ENCODE data around the gene TUT4. TPM values are rescaled to one million over a fixed set of nuclear protein-coding genes. Genes with fewer than 3 reads are reported as not detected.

The TUT4 gene
- total and polyA plus RNA-seq, 9 donors = 35.6 to 90.5 (median 65.2) TPM

DNA sequence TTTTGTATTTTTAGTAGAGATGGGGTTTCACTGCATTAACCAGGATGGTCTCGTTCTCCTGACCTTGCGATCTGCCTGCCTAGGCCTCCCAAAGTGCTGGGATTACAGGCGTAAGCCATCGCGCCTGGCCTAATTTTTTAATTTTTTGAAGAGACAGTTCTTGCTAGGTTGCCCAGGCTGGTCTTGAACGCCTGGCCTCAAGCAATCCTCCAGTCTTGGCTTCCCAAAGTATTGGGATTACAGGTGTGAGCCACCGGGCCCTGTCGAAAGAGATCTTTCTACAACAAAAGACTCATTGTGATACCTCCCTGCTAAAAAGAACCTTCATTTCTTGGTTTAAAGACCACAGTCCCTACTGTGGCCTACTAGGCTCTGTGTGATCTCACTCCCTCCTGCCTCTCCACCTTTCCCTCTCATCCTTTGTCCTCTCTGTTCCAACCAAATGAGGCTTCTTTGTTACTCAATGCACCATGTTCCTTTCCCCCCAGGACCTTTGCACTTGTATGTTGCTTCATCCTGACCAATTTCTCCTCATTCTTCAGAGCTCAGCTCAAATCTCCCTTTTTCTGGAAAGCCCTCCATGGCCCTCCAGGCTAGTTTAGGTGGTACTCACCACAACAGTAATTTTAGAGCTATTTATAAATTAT is 47.8 kb upstream of the TUT4 start:
- WGBS, 3 donors = 98 to 99% (median 98%) methylated on average over 8 of the region's 8 CpGs
- H3K4me3 ChIP-seq = no peak overlapping the region
- TF ChIP-seq EP300 (IDR thresholded peaks at IDR 0.05) = no peak
- no peaks in the 10 kb centered on the region for H3K36me3 ChIP-seq
- DNase-seq = no peak
- peaks cover 17% of the 10 kb centered on the region for H3K4me1 ChIP-seq (ENCODE audit: insufficient read depth)
- no peak overlapping the region for H3K27ac ChIP-seq
- intact Hi-C loops (cut with DNase I) = no loop called here
- no peaks in the 10 kb centered on the region for H3K9me3 ChIP-seq
- H3K27me3 ChIP-seq = no peaks in the 10 kb centered on the region

DNA sequence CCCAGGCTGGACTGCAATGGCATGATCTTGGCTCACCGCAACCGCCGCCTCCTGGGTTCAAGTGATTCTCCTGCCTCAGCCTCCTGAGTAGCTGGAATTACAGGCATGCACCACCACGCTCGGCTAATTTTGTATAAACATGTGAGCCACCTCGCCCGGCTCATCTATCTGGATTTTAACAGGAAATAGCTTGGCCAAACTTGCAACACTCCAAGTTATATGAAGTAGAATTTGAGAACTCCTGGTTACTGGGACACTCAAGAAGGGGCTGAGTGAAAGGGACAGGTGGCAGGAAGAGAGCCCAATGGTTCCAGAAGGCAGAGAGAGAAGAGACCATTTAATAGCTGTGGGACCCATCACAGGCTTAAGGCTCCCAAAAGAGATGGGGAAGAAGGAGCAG is 46.3 kb upstream of the TUT4 start:
- WGBS, 3 donors = 93 to 95% (median 93%) methylated on average over 7 of the region's 7 CpGs
- H3K4me1 ChIP-seq (ENCODE audit: insufficient read depth) = peaks cover 16% of the 10 kb centered on the region
- DNase-seq = no peak
- no peaks in the 10 kb centered on the region for H3K36me3 ChIP-seq
- H3K27ac ChIP-seq = no peak overlapping the region
- H3K9me3 ChIP-seq = no peaks in the 10 kb centered on the region
- intact Hi-C loops (cut with DNase I) = no loop called here
- TF ChIP-seq EP300 (IDR thresholded peaks at IDR 0.05) = no peak
- no peaks in the 10 kb centered on the region for H3K27me3 ChIP-seq
- no peak overlapping the region for H3K4me3 ChIP-seq

DNA sequence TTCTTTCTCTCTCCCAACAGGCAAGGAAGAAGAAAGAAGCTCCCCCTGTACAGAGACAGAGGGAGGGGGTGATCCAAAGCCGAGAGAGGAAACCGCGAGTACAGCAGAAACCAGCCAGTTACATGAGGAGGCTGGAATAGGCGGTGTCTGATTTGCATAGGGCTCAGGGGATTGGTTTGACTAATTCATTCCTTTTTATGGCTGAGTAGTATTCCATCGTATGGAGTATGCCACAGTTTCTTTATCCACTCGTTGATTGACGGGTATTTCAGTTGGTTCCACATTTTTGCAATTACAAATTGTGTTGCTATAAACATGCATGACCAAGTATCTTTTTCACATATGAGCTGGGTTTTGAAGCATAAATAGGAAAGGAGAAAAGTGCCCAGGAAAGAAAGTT is 45.8 kb upstream of the TUT4 start:
- 94 to 97% (median 96%) methylated on average over 7 of the region's 7 CpGs for WGBS, 3 donors
- intact Hi-C loops (cut with DNase I) = no loop called here
- H3K27ac ChIP-seq = no peak overlapping the region

DNA sequence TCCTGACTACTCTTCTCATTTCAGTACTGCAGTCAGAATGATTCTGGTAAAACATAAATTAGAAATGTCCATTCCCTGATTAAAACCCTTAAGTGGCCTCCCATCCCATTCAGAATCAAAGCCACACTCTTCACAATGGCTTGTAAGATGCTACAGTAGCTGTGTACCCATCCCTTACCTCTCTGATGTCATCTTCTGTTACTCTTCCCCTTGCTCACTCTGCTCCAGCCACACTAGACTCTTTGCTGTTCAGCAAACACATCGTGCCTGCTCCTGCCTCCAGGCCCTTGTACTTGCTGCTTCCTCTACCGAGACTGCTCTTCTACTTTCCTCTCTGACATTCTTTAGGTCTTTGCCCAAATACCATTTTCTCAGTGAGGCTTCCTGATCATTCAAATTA is 45.0 kb upstream of the TUT4 start:
- Histone ChIP-seq H3K27me3 (no peaks in the 10 kb centered on the region), H3K4me3 (no peak overlapping the region), H3K27ac (no peak overlapping the region), H3K9me3 (no peaks in the 10 kb centered on the region), H3K36me3 (no peaks in the 10 kb centered on the region), H3K4me1 (ENCODE audit: insufficient read depth) (peaks cover 5% of the 10 kb centered on the region)
- no peak for TF ChIP-seq POLR2A (IDR thresholded peaks at IDR 0.05)
- TF ChIP-seq, protein P1, sequence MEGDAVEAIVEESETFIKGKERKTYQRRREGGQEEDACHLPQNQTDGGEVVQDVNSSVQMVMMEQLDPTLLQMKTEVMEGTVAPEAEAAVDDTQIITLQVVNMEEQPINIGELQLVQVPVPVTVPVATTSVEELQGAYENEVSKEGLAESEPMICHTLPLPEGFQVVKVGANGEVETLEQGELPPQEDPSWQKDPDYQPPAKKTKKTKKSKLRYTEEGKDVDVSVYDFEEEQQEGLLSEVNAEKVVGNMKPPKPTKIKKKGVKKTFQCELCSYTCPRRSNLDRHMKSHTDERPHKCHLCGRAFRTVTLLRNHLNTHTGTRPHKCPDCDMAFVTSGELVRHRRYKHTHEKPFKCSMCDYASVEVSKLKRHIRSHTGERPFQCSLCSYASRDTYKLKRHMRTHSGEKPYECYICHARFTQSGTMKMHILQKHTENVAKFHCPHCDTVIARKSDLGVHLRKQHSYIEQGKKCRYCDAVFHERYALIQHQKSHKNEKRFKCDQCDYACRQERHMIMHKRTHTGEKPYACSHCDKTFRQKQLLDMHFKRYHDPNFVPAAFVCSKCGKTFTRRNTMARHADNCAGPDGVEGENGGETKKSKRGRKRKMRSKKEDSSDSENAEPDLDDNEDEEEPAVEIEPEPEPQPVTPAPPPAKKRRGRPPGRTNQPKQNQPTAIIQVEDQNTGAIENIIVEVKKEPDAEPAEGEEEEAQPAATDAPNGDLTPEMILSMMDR (IDR thresholded peaks at IDR 0.05) = no peak
- TF ChIP-seq EP300 (IDR thresholded peaks at IDR 0.05) = no peak
- 64 to 72% (median 66%) methylated on average over 2 of the region's 2 CpGs for WGBS, 3 donors
- DNase-seq = no peak
- intact Hi-C loops (cut with DNase I) = no loop called here

More for the DNA sequence above, 45.8 kb upstream of the TUT4 start:
- no peaks in the 10 kb centered on the region for H3K36me3 ChIP-seq
- no peak for TF ChIP-seq EP300 (IDR thresholded peaks at IDR 0.05)
- no peak for TF ChIP-seq POLR2A (IDR thresholded peaks at IDR 0.05)
- TF ChIP-seq, protein P1 (IDR thresholded peaks at IDR 0.05) = no peak
- no peaks in the 10 kb centered on the region for H3K27me3 ChIP-seq
- DNase-seq = no peak
- H3K9me3 ChIP-seq = no peaks in the 10 kb centered on the region
- no peak overlapping the region for H3K4me3 ChIP-seq
- peaks cover 12% of the 10 kb centered on the region for H3K4me1 ChIP-seq (ENCODE audit: insufficient read depth)

DNA sequence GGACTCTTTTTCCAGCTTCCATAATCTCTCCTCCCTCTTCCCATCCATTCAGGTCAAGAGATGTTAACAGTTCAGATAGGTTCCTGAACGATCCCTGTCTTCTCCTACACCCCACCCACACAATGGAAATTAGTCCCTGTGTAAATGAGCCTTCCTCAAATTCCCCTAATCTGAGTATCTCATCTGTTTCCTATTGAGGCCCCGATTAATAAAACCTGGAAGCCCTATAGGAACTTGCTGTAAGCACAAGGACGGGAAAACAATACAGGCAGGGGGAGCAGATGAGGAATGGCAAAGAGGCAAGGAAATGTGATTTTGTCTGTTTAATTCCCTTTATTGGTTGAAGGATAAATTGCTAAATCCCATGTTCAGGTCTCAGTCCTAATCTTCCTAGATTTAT is 42.2 kb upstream of the TUT4 start:
- Histone ChIP-seq H3K27me3 (no peaks in the 10 kb centered on the region), H3K27ac (no peak overlapping the region), H3K9me3 (no peaks in the 10 kb centered on the region), H3K36me3 (no peaks in the 10 kb centered on the region), H3K4me1 (ENCODE audit: insufficient read depth) (no peaks in the 10 kb centered on the region), H3K4me3 (no peak overlapping the region)
- no peak for DNase-seq
- WGBS, 3 donors = 62 to 71% (median 63%) methylated on average over 3 of the region's 3 CpGs
- intact Hi-C loops (cut with DNase I) = no loop called here
- TF ChIP-seq POLR2A (IDR thresholded peaks at IDR 0.05) (no peak), EP300 (IDR thresholded peaks at IDR 0.05) (no peak)
- TF ChIP-seq, protein P1 (IDR thresholded peaks at IDR 0.05) = no peak

All from ovary (tissue), 9 donors.